Measurements from ENCODE around the gene LIN28A.

The LIN28A gene

DNA sequence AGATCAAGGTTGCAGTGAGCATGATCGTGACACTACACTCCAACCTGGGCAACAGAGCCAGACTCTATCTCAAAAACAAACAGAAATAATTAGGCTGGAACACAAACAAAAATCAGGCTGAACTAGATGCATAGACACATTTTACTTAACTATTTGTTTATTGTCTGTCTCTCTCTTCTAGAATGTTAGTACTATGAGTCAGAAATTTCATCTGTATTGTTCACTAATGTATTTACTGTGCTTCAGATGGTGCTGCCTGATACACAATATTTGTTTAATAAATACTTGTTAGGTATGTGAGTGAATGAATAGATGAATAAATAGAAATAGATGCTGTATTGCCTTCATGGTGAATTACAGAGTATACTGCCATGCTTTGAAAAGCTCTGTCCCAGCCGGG is 6.0 kb upstream of the LIN28A start:
- TF ChIP-seq, protein P1, sequence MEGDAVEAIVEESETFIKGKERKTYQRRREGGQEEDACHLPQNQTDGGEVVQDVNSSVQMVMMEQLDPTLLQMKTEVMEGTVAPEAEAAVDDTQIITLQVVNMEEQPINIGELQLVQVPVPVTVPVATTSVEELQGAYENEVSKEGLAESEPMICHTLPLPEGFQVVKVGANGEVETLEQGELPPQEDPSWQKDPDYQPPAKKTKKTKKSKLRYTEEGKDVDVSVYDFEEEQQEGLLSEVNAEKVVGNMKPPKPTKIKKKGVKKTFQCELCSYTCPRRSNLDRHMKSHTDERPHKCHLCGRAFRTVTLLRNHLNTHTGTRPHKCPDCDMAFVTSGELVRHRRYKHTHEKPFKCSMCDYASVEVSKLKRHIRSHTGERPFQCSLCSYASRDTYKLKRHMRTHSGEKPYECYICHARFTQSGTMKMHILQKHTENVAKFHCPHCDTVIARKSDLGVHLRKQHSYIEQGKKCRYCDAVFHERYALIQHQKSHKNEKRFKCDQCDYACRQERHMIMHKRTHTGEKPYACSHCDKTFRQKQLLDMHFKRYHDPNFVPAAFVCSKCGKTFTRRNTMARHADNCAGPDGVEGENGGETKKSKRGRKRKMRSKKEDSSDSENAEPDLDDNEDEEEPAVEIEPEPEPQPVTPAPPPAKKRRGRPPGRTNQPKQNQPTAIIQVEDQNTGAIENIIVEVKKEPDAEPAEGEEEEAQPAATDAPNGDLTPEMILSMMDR (IDR thresholded peaks at IDR 0.05; ENCODE audit: low read depth, low read length), result no peak
- H3K4me3 ChIP-seq (ENCODE audit: low read depth, low read length), result no peak overlapping the region

- no peak overlapping the region for H3K4me3 ChIP-seq (ENCODE audit: low read depth, low read length)
- TF ChIP-seq, protein P1 (IDR thresholded peaks at IDR 0.05; ENCODE audit: low read depth, low read length), result no peak
Observed at GRCh38 chr1:26405281-26405915, 5.2 kb upstream of the LIN28A start.

- TF ChIP-seq, protein P1 (IDR thresholded peaks at IDR 0.05; ENCODE audit: low read depth, low read length), result no peak
- no peak overlapping the region for H3K4me3 ChIP-seq (ENCODE audit: low read depth, low read length)
Observed at GRCh38 chr1:26408604-26409003, 2.0 kb upstream of the LIN28A start.

DNA sequence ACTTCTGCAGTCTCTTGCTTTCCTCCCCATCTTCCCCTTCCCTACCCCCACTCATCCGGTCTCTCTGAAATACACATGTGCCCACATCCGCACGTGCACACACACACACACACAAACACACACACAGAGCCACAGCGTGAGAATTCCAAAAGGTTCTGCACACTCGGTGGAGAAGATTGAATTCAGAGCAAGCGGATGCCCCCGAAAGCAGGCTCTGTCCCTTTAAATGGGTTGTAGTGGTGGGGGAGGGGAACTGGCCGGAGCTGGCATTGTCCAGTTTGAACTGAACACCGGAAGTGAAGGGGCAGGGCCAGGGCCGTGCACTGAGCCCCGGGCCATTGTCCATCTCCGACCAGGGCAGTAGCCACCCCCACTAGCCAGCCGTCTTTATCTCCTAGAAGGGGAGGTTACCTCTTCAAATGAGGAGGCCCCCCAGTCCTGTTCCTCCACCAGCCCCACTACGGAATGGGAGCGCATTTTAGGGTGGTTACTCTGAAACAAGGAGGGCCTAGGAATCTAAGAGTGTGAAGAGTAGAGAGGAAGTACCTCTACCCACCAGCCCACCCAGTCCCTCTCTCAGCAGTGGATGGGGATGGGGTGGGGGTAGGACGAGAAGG is 1.3 kb upstream of the LIN28A start:
- no peak overlapping the region for H3K4me3 ChIP-seq (ENCODE audit: low read depth, low read length)
- TF ChIP-seq, protein P1 (IDR thresholded peaks at IDR 0.05; ENCODE audit: low read depth, low read length), result no peak

GRCh38 chr1:26411624-26412074 is 1.0 kb downstream of the LIN28A start:
- TF ChIP-seq, protein P1 (IDR thresholded peaks at IDR 0.05; ENCODE audit: low read depth, low read length), result no peak
- H3K4me3 ChIP-seq (ENCODE audit: low read depth, low read length), result no peak overlapping the region

GRCh38 chr1:26412180-26412840 is 1.7 kb downstream of the LIN28A start:
- TF ChIP-seq, protein P1 (IDR thresholded peaks at IDR 0.05; ENCODE audit: low read depth, low read length), result no peak
- no peak overlapping the region for H3K4me3 ChIP-seq (ENCODE audit: low read depth, low read length)

DNA sequence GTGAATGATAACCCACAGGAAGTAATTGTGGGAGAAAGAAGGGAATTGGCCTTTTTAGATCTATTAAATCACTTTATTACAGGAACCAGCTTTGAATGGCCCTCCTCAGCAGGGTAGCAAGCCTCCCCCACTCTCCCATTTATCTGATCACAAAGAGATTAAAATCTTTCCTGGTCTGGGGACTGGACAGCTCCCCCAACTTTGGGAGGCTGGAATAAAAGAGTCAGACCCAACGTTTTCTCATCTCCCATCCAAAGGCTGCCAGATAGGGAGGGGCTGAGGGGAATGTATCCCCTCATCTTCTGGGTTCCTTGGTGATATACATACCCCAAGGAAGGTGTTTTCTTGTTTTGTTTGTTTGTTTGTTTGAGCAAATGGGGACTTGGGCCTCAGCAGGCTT is 2.4 kb downstream of the LIN28A start:
- no peak overlapping the region for H3K4me3 ChIP-seq (ENCODE audit: low read depth, low read length)
- TF ChIP-seq, protein P1 (IDR thresholded peaks at IDR 0.05; ENCODE audit: low read depth, low read length), result no peak
